GM13977 (cell line): ENCODE measurements around the gene MYO15B.
"Not testable (repeated sequence)": the region's sequence is repeated elsewhere in the genome, so short reads cannot be mapped to it uniquely, and the experiment has no call there.

Experiments used
- DNase-seq: peaks from one replicate; pipeline ENCODE4 v3.0.0; 2012; ENCODE audit warnings: low spot score
- CTCF ChIP-seq: IDR thresholded peaks from 2 replicates; pipeline ENCODE4 v1.5.1; 2012; ENCODE audit warnings: mild to moderate bottlenecking, control low read depth; ENCODE audit not compliant: insufficient read depth; ENCODE audit errors: extremely low read depth, missing control alignments
- in situ Hi-C: fragments of 300-500 bp; cut with MboI; formaldehyde crosslinking; loops from one replicate; pipeline ENCODE4 v1.12.0; 2022; ENCODE audit warnings: low sequenced_read_pairs, low pct_unique_long_range_greater_than_20kb, mixed read lengths, inconsistent platforms; ENCODE audit not compliant: unreplicated experiment

Gene MYO15B

GRCh38 chr17:75637551-75637950 lies 50.0 kb downstream of the MYO15B start:
- DNase-seq = no peak
- no peak for TF ChIP-seq CTCF
- in situ Hi-C loops = no loop called here

GRCh38 chr17:75638039-75638438 lies 50.4 kb downstream of the MYO15B start:
- DNase-seq, in situ Hi-C loops: not testable (repeated sequence)

GRCh38 chr17:75638893-75639292 lies 51.3 kb downstream of the MYO15B start:
- no peak for DNase-seq
- in situ Hi-C loops = no loop called here
- no peak for TF ChIP-seq CTCF

DNA sequence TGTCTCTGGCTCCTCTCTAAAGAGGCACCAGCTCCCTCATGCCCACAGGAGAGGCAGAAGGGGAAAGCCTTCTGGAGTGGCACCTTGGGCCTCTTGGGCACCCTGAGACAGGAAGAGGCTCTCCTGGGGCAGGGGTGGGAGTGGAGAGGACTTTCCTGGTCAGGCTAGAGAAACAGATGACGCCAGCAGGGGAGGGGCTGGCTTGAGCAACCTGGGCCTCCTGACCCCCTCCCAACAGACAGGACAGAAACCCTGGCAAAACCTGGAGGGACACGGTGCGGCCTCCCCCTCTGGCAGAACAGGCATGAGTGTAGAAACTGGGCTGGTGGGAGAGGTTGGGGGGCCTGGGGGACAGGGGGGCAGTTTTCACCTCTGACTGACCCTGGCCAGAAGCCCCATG lies 51.7 kb downstream of the MYO15B start:
- DNase-seq = no peak
- in situ Hi-C loops = no loop called here
- TF ChIP-seq CTCF = no peak

- in situ Hi-C loops = no loop called here
- no peak for TF ChIP-seq CTCF
- DNase-seq = no peak
Measured at GRCh38 chr17:75639771-75640555, 52.4 kb downstream of the MYO15B start.

DNA sequence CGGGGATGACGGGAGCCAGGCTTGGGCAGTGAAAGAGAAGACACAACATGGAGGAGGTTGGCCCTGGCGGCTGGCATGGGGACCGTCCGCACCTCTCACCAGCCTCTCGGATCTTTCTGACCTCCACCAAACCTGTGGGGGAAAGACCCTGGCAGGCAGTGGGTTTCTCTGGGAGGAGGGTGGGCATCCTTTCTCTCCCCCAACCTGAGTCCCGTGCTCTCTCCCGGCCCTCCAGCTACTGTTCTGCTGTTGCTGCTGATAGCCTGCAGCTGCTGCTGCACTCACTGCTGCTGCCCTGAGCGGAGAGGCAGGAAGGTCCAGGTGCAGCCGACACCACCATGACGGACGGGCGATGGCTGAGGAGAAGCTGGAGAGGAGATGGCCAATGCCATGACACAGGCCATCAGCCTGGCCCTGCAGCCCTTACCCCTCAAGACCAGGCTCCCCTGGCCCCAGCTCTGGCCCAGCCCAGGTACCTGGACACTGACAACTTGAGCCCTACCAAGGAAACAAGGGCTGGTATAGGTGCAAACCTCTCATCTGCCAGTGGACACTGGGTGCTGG lies 53.0 kb downstream of the MYO15B start:
- in situ Hi-C loops = no loop called here
- DNase-seq = no peak
- TF ChIP-seq CTCF = no peak

DNA sequence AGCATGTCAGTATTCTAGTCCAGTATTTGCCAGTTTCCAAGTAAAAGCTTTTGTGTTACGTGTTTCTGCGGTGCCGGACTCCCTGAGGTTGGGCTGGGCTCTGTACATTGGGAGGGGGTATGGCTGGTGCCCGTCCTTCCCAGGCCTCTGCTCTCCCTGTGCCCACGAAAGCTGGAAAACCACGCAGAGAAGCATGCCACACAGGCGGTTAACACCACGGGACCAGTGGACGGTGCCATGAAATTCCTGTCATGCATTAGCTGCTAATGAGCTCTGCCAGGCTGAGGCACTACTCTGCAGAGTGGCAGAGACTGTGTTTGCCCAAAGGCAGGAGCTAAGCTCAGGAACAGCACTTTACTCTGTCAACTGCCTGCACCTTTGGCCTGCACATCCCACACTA lies 53.7 kb downstream of the MYO15B start:
- in situ Hi-C loops = no loop called here
- TF ChIP-seq CTCF = no peak
- DNase-seq = no peak
